ENCODE results near the gene TSPAN4.

The TSPAN4 gene

GRCh38 chr11:819943-820649, 22.6 kb upstream of the TSPAN4 start (continued):
- TF ChIP-seq ZNF423 (tag by site-specific recombination; IDR thresholded peaks at IDR 0.05): 0 out of 2 replicates have a peak, but pooled peaks have one; percentile 21
- TF ChIP-seq ZBTB20 (tag by site-specific recombination; IDR thresholded peaks at IDR 0.05): peak; percentile 58; the same call in 1 of the 2 replicates
- TF ChIP-seq ZSCAN5A (tag by site-specific recombination; IDR thresholded peaks at IDR 0.05): no peak
- TF ChIP-seq PATZ1 (tag by site-specific recombination; IDR thresholded peaks at IDR 0.05): peak; percentile 59; the same call in 1 of the 2 replicates
- no peak for TF ChIP-seq ZNF311 (tag by site-specific recombination; IDR thresholded peaks at IDR 0.05; ENCODE audit: borderline replicate concordance)
- peak; percentile 74 for TF ChIP-seq SP3 (tag by site-specific recombination; IDR thresholded peaks at IDR 0.05)

GRCh38 chr11:820655-821511, 21.8 kb upstream of the TSPAN4 start:
- 0 out of 2 replicates have a peak, but pooled peaks have one; percentile 9 for TF ChIP-seq SP2 (tag by site-specific recombination; IDR thresholded peaks at IDR 0.05)
- no peak for TF ChIP-seq MZF1 (tag by site-specific recombination; IDR thresholded peaks at IDR 0.05; ENCODE audit: borderline replicate concordance)
- H3K4me1 ChIP-seq (ENCODE audit: control insufficient read depth, insufficient read depth, low read length): 0 out of 2 replicates have a peak, but pooled peaks cover 3% of the 10 kb centered on the region
- no peaks in the 10 kb centered on the region for H3K9me3 ChIP-seq (ENCODE audit: control insufficient read depth, insufficient read depth, low read depth, low read length)
- peak overlapping the region; percentile 94 for H3K4me3 ChIP-seq (ENCODE audit: low read depth, low read length)
- no peak overlapping the region for H3K27ac ChIP-seq (ENCODE audit: extremely low read depth, low read depth, low read length)
- peaks cover 0 to 47% of the 10 kb centered on the region in 2 experiments; a peak in 2 of 3 replicates for H3K36me3 ChIP-seq (ENCODE audit: control insufficient read depth in 2 of 2, insufficient read depth in 1 of 2, low read length in 2 of 2)
- POLR2A ChIA-PET: interaction anchor here (0.6 to 11.4 kb wide), 9 partner anchors 12 to 43 kb away, joined by 4 to 202 read pairs (median 13); partner anchors contain the start of genes CD151, CRACR2B, GATD1 and PIDD1
- CTCF ChIA-PET: interaction anchor here (0.5 to 2.1 kb wide), 3 partner anchors 20 to 24 kb away, joined by 3 to 5 read pairs (median 3); no protein-coding TSS in a partner anchor

- 0 out of 2 replicates have a peak, but pooled peaks cover 3% of the 10 kb centered on the region for H3K4me1 ChIP-seq (ENCODE audit: control insufficient read depth, insufficient read depth, low read length)
- CTCF ChIA-PET: interaction anchor here (1.2 kb wide), 1 partner anchor 23 kb away, joined by 3 read pairs; no protein-coding TSS in a partner anchor
Observed at GRCh38 chr11:821512-822371, 20.9 kb upstream of the TSPAN4 start.

More at GRCh38 chr11:821512-822371, 20.9 kb upstream of the TSPAN4 start:
- Histone ChIP-seq H3K36me3 (ENCODE audit: control insufficient read depth in 2 of 2, insufficient read depth in 1 of 2, low read length in 2 of 2) (peaks cover 0 to 44% of the 10 kb centered on the region in 2 experiments; a peak in 2 of 3 replicates), H3K4me3 (ENCODE audit: low read depth, low read length) (no peak overlapping the region), H3K27ac (ENCODE audit: extremely low read depth, low read depth, low read length) (no peak overlapping the region), H3K9me3 (ENCODE audit: control insufficient read depth, insufficient read depth, low read depth, low read length) (no peaks in the 10 kb centered on the region)
- 0 out of 2 replicates have a peak, but pooled peaks have one; percentile 13 for TF ChIP-seq SP2 (tag by site-specific recombination; IDR thresholded peaks at IDR 0.05)
- TF ChIP-seq KLF10 (tag by site-specific recombination; IDR thresholded peaks at IDR 0.05): no peak
- TF ChIP-seq ZNF555 (tag by site-specific recombination; conservative IDR thresholded peaks at IDR 0.05): no peak
- TF ChIP-seq ZNF302 (tag by site-specific recombination; IDR thresholded peaks at IDR 0.05; ENCODE audit: low read depth): no peak
- 0 out of 2 replicates have a peak, but pooled peaks have one; percentile 32 for TF ChIP-seq PRDM10 (tag by site-specific recombination; IDR thresholded peaks at IDR 0.05)
- TF ChIP-seq EGR2 (tag by site-specific recombination; IDR thresholded peaks at IDR 0.05; ENCODE audit: low read depth): peak; percentile 26; the same call in 1 of the 2 replicates
- TF ChIP-seq AEBP2 (tag by site-specific recombination; IDR thresholded peaks at IDR 0.05; ENCODE audit: borderline replicate concordance): no peak
- POLR2A ChIA-PET: interaction anchor here (0.5 to 11.4 kb wide), 4 partner anchors 12 to 45 kb away, joined by 4 to 202 read pairs (median 5); partner anchors contain the start of genes CD151, CRACR2B, GATD1 and RPLP2

Measured in HEK293 (cell line).